Measurements from ENCODE around the gene DRD4. TPM values are rescaled to one million over a fixed set of nuclear protein-coding genes. Genes with fewer than 3 reads are reported as not detected.

DRD4 gene
- total and polyA plus RNA-seq, 2 donors (not counting 1 experiment from before 2014, with no cell fraction given) = not detected

DNA sequence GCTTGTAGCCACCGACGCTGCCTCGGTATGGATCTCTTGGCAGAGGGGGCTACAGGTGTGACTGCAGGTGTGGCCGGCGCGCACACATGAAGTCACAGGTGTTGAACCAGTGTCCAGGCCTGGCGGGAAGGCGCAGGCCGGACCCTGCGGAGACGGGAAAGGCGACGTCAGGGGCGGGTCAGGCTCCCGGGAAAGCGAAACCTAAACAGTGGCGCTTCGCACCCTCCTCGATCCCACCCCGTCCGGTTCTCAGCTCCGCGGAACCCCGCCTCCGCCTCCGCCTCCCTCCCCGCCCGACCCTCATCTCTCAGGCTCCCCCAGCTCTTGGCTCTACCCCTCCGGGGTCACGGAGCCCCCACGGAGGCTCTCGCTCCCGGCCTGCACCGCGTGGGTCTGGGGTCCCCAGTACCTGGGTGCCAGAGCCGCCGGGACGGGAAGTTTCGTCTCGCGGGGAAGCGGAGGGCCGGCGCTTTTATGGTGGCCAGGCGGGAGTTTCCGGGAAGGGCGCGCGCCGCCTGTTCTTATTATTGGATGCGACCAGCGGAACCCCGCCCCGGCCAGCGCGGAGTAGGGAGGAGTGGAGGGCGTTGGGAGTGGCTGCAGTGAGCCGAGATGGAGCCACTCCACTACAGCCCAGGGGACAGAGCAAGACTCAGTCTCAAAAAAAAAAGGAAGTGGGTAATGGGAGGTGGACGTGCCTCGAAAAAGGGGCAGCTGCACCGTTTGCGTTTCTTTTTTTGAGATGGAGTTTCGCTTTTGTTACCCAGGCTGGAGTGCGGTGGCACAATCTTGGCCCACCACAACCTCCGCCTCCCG, 21.4 kb upstream of the DRD4 start, which contains the start of gene IRF7:
Gene IRF7, minus strand, starts transcription at position 447 of the 816 bp plus-strand sequence. CDS start 586 bp downstream, outside the sequence.
- peak within 1 kb of the TSS; percentile 92 for H3K4me3 Mint-ChIP-seq
- ATAC-seq (ENCODE audit: low read depth) (peak; percentile 95), DNase-seq (peak; percentile 96)
- Histone ChIP-seq H4K20me1 (ENCODE audit: control insufficient read depth, insufficient read depth, low read length, poor library complexity, severe bottlenecking) (peaks cover 44% of the 10 kb centered on the region), H3K4me1 (ENCODE audit: control insufficient read depth in 2 of 2, insufficient read depth in 2 of 2, low read length in 2 of 2) (peaks cover 18 to 35% of the 10 kb centered on the region in 2 donors), H3K27ac (ENCODE audit: low read length in 2 of 2) (peak within 1 kb of the TSS; percentile 81 to 85), H3K36me3 (replicated peaks in 1 of 2; ENCODE audit: control extremely low read depth in 1 of 2, control insufficient read depth in 1 of 2, extremely low read depth in 1 of 2, insufficient read depth in 2 of 2, low read length in 1 of 2) (peaks cover 0 to 34% of the 10 kb centered on the region in 2 experiments), H3K4me2 (replicated peaks; ENCODE audit: low read depth, low read length, poor library complexity, severe bottlenecking) (peak within 1 kb of the TSS; percentile 90), H2AFZ (ENCODE audit: insufficient read depth, low read depth, low read length, poor library complexity, severe bottlenecking) (peak within 1 kb of the TSS; percentile 80), H3K27me3 (replicated peaks in 1 of 4; ENCODE audit: control extremely low read depth in 1 of 4, control insufficient read depth in 3 of 4, insufficient read depth in 4 of 4, low read length in 3 of 4) (no peaks in the 10 kb centered on the region), H3K4me3 (ENCODE audit: control extremely low read depth in 1 of 5, extremely low read depth in 1 of 5, insufficient read depth in 1 of 5, low read depth in 2 of 5, low read length in 4 of 5) (peak within 1 kb of the TSS; percentile 45 to 83 (median 79)), H3K9ac (ENCODE audit: low read length) (peak within 1 kb of the TSS; percentile 80), H3K79me2 (ENCODE audit: control insufficient read depth, insufficient read depth, low read length) (peaks cover 6% of the 10 kb centered on the region), H3K9me3 (ENCODE audit: control extremely low read depth in 1 of 3, control insufficient read depth in 2 of 3, insufficient read depth in 1 of 3, low read length in 2 of 3) (no peaks in the 10 kb centered on the region)
- ChIA-PET CTCF (interaction anchor here (0.6 to 1.3 kb wide), 6 partner anchors 11 to 111 kb away, joined by 3 to 8 read pairs (median 3); no protein-coding TSS in a partner anchor), POLR2A (interaction anchor here (0.5 to 1.5 kb wide), 9 partner anchors 8 to 97 kb away, joined by 3 to 13 read pairs (median 3); partner anchors contain the start of genes DEAF1, HRAS, LRRC56 and PHRF1)
- intact Hi-C loops (cut with micrococcal nuclease) = loop anchor here (1.0 to 10.0 kb wide), 7 partner anchors 39 to 189 kb away; partner anchors contain the start of genes DEAF1, LMNTD2, PHRF1 and PIDD1
- H3K4me1 Mint-ChIP-seq = peaks cover 17% of the 10 kb centered on the region
- TF ChIP-seq, protein P1, sequence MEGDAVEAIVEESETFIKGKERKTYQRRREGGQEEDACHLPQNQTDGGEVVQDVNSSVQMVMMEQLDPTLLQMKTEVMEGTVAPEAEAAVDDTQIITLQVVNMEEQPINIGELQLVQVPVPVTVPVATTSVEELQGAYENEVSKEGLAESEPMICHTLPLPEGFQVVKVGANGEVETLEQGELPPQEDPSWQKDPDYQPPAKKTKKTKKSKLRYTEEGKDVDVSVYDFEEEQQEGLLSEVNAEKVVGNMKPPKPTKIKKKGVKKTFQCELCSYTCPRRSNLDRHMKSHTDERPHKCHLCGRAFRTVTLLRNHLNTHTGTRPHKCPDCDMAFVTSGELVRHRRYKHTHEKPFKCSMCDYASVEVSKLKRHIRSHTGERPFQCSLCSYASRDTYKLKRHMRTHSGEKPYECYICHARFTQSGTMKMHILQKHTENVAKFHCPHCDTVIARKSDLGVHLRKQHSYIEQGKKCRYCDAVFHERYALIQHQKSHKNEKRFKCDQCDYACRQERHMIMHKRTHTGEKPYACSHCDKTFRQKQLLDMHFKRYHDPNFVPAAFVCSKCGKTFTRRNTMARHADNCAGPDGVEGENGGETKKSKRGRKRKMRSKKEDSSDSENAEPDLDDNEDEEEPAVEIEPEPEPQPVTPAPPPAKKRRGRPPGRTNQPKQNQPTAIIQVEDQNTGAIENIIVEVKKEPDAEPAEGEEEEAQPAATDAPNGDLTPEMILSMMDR (IDR thresholded peaks at IDR 0.05) = no peak
- no peak for TF ChIP-seq EZH2 (IDR thresholded peaks at IDR 0.05; ENCODE audit: borderline replicate concordance, insufficient read depth, low read depth, low read length, poor library complexity, severe bottlenecking)
- H3K27me3 Mint-ChIP-seq = no peaks in the 10 kb centered on the region
- H3K27ac Mint-ChIP-seq = peak within 1 kb of the TSS; percentile 94
- H3K9me3 Mint-ChIP-seq (ENCODE audit: insufficient read depth) = no peaks in the 10 kb centered on the region
- under 1% methylated on average over 63 of the region's 66 CpGs for WGBS (ENCODE audit: insufficient coverage)

All from B cell (primary cell).